Kidney (tissue), 14 donors: Measurements from ENCODE around the gene ADARB1. TPM values are rescaled to one million over a fixed set of nuclear protein-coding genes. Genes with fewer than 3 reads are reported as not detected.
A peak's percentile ranks its signal among the peaks of the same experiment; 100 is the strongest.

Experiments
- DNase-seq, 5 donors: peaks; one replicate each; pipeline ENCODE4 v3.0.0-alpha.2; 2013 to 2020
- FAIRE-seq: peaks from 2 replicates; lab custom pipeline; 2012; peaks lifted over from hg19 to GRCh38; lab: Jason Lieb, UNC
- H3K27ac ChIP-seq, 2 donors: one replicate each; pipeline ENCODE4 v1.7.0; 2013; ENCODE audit warnings: low read depth in 2 of 2, low read length in 2 of 2, inconsistent platforms in 1 of 2
- H3K27me3 ChIP-seq: one replicate; pipeline ENCODE4 v1.7.1; 2013; ENCODE audit warnings: low read length, inconsistent platforms; ENCODE audit not compliant: control insufficient read depth, insufficient read depth
- H3K36me3 ChIP-seq, 3 donors: one replicate each; pipeline versions ENCODE4 v1.7.0 to v1.7.1; 2013; ENCODE audit warnings: low read length in 3 of 3, control low read depth in 1 of 3, inconsistent platforms in 1 of 3; ENCODE audit not compliant: insufficient read depth in 3 of 3, control insufficient read depth in 2 of 3
- H3K4me1 ChIP-seq, 3 donors: one replicate each; pipeline versions ENCODE4 v1.7.0 to v1.7.1; 2013; ENCODE audit warnings: low read length in 3 of 3, inconsistent platforms in 1 of 3, low read depth in 1 of 3; ENCODE audit not compliant: control insufficient read depth in 2 of 3, insufficient read depth in 2 of 3
- H3K4me3 ChIP-seq, 3 donors: one replicate each; pipeline versions ENCODE4 v1.7.0 to v1.8.1; 2013; ENCODE audit warnings: low read length in 3 of 3, control low read depth in 1 of 3, inconsistent platforms in 1 of 3
- H3K9ac ChIP-seq, 3 donors: one replicate each; pipeline versions ENCODE4 v1.7.0 to v1.7.1; 2013; ENCODE audit warnings: low read length in 3 of 3, control low read depth in 1 of 3, inconsistent platforms in 1 of 3
- H3K9me3 ChIP-seq, 3 donors: one replicate each; pipeline versions ENCODE4 v1.7.0 to v1.7.1; 2013; ENCODE audit warnings: low read length in 3 of 3, control low read depth in 1 of 3, inconsistent platforms in 1 of 3; ENCODE audit not compliant: control insufficient read depth in 2 of 3, insufficient read depth in 1 of 3
- intact Hi-C: fragments of 100-400 bp; cut with DNase I; formaldehyde crosslinking; loops from one replicate; pipeline ENCODE4 v1.11.1; 2022
- polyA plus RNA-seq: library from polyadenylated mRNA; stranded (reverse); fragments of 350-450 nt; fragmentation: Illumina TruSeq; extraction: RNeasy Lipid Tissue Mini Kit (QIAGEN cat#74804); gene quantifications from one replicate; pipeline ENCODE4 v1.2.3, GENCODE V29; 2014; ENCODE audit warnings: low read depth, low replicate concordance; ENCODE audit not compliant: insufficient read depth
- total RNA-seq: library from RNA; stranded (reverse); fragmentation: NEBNext Ultra II Directional; extraction: Animal tissue kit (Norgen Biotek cat#: 25700); gene quantifications from one replicate; pipeline ENCODE4 v1.2.1, GENCODE V29; 2021
- TF ChIP-seq, protein P1 (sequence below): IDR thresholded peaks from 3 replicates; pipeline ENCODE4 v1.5.1; 2012; ENCODE audit warnings: mild to moderate bottlenecking, moderate library complexity, borderline replicate concordance; ENCODE audit not compliant: insufficient read depth; ENCODE audit errors: extremely low read depth
- donor health status: control.
- donor health status: control.
- donor health status: control.
- donor health status: control.
- donor health status: control.
- donor health status: DM: yes; HTN: yes; CAD: no.
- donor health status: Normal renal cell carcinoma (clear cell type).

Gene ADARB1
- total and polyA plus RNA-seq, 2 donors from 2014 or later = 6.7 to 34.9 TPM

- Histone ChIP-seq H3K27me3 (no peaks in the 10 kb centered on the region), H3K9ac (no peak overlapping the region), H3K4me1 (no peaks in the 10 kb centered on the region), H3K27ac (no peak overlapping the region), H3K9me3 (no peaks in the 10 kb centered on the region), H3K4me3 (no peak overlapping the region), H3K36me3 (no peaks in the 10 kb centered on the region)
- intact Hi-C loops = no loop called here
- TF ChIP-seq, protein P1, sequence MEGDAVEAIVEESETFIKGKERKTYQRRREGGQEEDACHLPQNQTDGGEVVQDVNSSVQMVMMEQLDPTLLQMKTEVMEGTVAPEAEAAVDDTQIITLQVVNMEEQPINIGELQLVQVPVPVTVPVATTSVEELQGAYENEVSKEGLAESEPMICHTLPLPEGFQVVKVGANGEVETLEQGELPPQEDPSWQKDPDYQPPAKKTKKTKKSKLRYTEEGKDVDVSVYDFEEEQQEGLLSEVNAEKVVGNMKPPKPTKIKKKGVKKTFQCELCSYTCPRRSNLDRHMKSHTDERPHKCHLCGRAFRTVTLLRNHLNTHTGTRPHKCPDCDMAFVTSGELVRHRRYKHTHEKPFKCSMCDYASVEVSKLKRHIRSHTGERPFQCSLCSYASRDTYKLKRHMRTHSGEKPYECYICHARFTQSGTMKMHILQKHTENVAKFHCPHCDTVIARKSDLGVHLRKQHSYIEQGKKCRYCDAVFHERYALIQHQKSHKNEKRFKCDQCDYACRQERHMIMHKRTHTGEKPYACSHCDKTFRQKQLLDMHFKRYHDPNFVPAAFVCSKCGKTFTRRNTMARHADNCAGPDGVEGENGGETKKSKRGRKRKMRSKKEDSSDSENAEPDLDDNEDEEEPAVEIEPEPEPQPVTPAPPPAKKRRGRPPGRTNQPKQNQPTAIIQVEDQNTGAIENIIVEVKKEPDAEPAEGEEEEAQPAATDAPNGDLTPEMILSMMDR = no peak
- no peak for FAIRE-seq
- peak in 1 of 5 donors; percentile 29 for DNase-seq
Measured at GRCh38 chr21:45154511-45155508, 80.4 kb downstream of the ADARB1 start.

DNA sequence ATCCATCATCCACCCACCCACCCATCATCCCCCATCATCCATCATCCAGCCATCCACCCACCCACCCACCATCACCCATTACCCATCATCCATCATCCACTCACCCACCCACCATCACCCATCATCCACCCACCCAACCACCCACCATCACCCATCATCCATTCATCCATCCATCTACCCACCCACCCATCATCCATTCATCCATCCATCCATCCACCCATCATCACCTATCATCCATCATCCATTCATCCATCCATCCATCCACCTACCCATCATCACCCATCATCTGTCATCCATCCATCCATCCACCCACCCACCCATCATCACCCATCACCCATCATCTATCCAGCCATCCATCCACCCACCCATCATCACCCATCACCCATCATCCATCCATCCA, 81.5 kb downstream of the ADARB1 start:
- TF ChIP-seq, protein P1 = no peak
- no peaks in the 10 kb centered on the region for H3K27me3 ChIP-seq
- intact Hi-C loops = no loop called here
- no peak overlapping the region for H3K4me3 ChIP-seq
- no peak for DNase-seq
- no peaks in the 10 kb centered on the region for H3K4me1 ChIP-seq
- FAIRE-seq = no peak
- no peaks in the 10 kb centered on the region for H3K36me3 ChIP-seq
- H3K9me3 ChIP-seq = no peaks in the 10 kb centered on the region
- no peak overlapping the region for H3K9ac ChIP-seq
- H3K27ac ChIP-seq = no peak overlapping the region

GRCh38 chr21:45156459-45156858, 82.1 kb downstream of the ADARB1 start:
- Histone ChIP-seq H3K9ac (no peak overlapping the region), H3K4me3 (no peak overlapping the region), H3K4me1 (no peaks in the 10 kb centered on the region), H3K36me3 (no peaks in the 10 kb centered on the region), H3K9me3 (no peaks in the 10 kb centered on the region), H3K27ac (no peak overlapping the region), H3K27me3 (no peaks in the 10 kb centered on the region)
- intact Hi-C loops = no loop called here
- no peak for FAIRE-seq
- DNase-seq = no peak
- TF ChIP-seq, protein P1 = no peak
